HepG2 (cell line): Measurements from ENCODE around the gene PARS2. TPM values are rescaled to one million over a fixed set of nuclear protein-coding genes. Genes with fewer than 3 reads are reported as not detected.

Source experiments
- DPF2 ChIP-seq: sonication (generic); formaldehyde crosslinking; IDR thresholded peaks from 2 replicates; pipeline ENCODE4 v1.4.0; 2020; ENCODE audit warnings: mild to moderate bottlenecking, low read depth, missing genetic modification reagents, borderline replicate concordance
- DR1 ChIP-seq: sonication (generic); formaldehyde crosslinking; IDR thresholded peaks from 2 replicates; pipeline ENCODE4 v1.8.0; 2021; ENCODE audit warnings: mild to moderate bottlenecking, missing genetic modification reagents, inconsistent platforms
- DRAP1 ChIP-seq: IDR thresholded peaks from 2 replicates; pipeline ENCODE4 v1.6.1; 2016; ENCODE audit warnings: missing genetic modification reagents, missing compliant biosample characterization
- ELF3 ChIP-seq: IDR thresholded peaks from 2 replicates; pipeline ENCODE4 v1.6.1; 2016; ENCODE audit warnings: missing genetic modification reagents, missing compliant biosample characterization
- FOXA3 ChIP-seq: IDR thresholded peaks from 2 replicates; pipeline ENCODE4 v1.6.1; 2016; ENCODE audit warnings: missing genetic modification reagents, missing compliant biosample characterization
- HDAC6 ChIP-seq: fragments of 200-600 bp; sonication (generic); IDR thresholded peaks from 2 replicates; pipeline ENCODE4 v1.7.0; 2017; ENCODE audit warnings: mild to moderate bottlenecking, antibody characterized with exemption, low read length, low read depth
- HMGXB3 ChIP-seq: sonication (generic); formaldehyde crosslinking; IDR thresholded peaks from 2 replicates; pipeline ENCODE4 v1.4.0; 2020; ENCODE audit warnings: missing genetic modification reagents, borderline replicate concordance
- HOMEZ ChIP-seq: IDR thresholded peaks from 2 replicates; pipeline ENCODE4 v1.6.1; 2016; ENCODE audit warnings: low read depth
- KLF13 ChIP-seq: sonication (generic); formaldehyde crosslinking; IDR thresholded peaks from 2 replicates; pipeline ENCODE4 v1.4.0; 2020; ENCODE audit warnings: mild to moderate bottlenecking, missing genetic modification reagents
- NFYC ChIP-seq: IDR thresholded peaks from 2 replicates; pipeline ENCODE4 v1.6.1; 2016; ENCODE audit warnings: missing genetic modification reagents, missing compliant biosample characterization
- PHF5A ChIP-seq: IDR thresholded peaks from one replicate; pipeline ENCODE4 v1.6.1; 2018; ENCODE audit warnings: low read depth, missing genetic modification reagents; ENCODE audit not compliant: unreplicated experiment
- RAD21 ChIP-seq: fragments of 450-650 bp; formaldehyde crosslinking; IDR thresholded peaks from 2 replicates; pipeline ENCODE4 v1.5.0; 2020; ENCODE audit warnings: mild to moderate bottlenecking
- SMC3 ChIP-seq: IDR thresholded peaks from 2 replicates; pipeline ENCODE4 v1.6.1; 2011; ENCODE audit warnings: low read length, improper control_type of control experiment
- SP4 ChIP-seq: sonication (generic); formaldehyde crosslinking; IDR thresholded peaks from 2 replicates; pipeline ENCODE4 v1.8.1; 2023; ENCODE audit warnings: mild to moderate bottlenecking, missing genetic modification reagents
- TMF1 ChIP-seq: sonication (generic); formaldehyde crosslinking; IDR thresholded peaks from 2 replicates; pipeline ENCODE4 v1.8.1; 2022; ENCODE audit warnings: low read depth, missing genetic modification reagents
- TRAFD1 ChIP-seq: sonication (generic); formaldehyde crosslinking; IDR thresholded peaks from 2 replicates; pipeline ENCODE4 v1.5.1; 2020; ENCODE audit warnings: missing genetic modification reagents, mild to moderate bottlenecking, borderline replicate concordance
- TSC22D2 ChIP-seq: sonication (generic); formaldehyde crosslinking; IDR thresholded peaks from 2 replicates; pipeline ENCODE4 v1.5.1; 2020; ENCODE audit warnings: missing genetic modification reagents, mild to moderate bottlenecking, borderline replicate concordance
- U2AF1 ChIP-seq: fragments of 200-400 bp; formaldehyde crosslinking; optimal IDR thresholded peaks from 2 replicates; pipeline ENCODE3; 2017; ENCODE audit warnings: mild to moderate bottlenecking, low read depth, low read length
- ZBTB42 ChIP-seq: sonication (generic); formaldehyde crosslinking; IDR thresholded peaks from 2 replicates; pipeline ENCODE4 v1.5.0; 2020; ENCODE audit warnings: mild to moderate bottlenecking, missing genetic modification reagents
- ZNF383 ChIP-seq: sonication (generic); formaldehyde crosslinking; IDR thresholded peaks from 2 replicates; pipeline ENCODE4 v1.4.0; 2020; ENCODE audit warnings: missing genetic modification reagents, mild to moderate bottlenecking, borderline replicate concordance
- ZNF563 ChIP-seq: sonication (generic); formaldehyde crosslinking; IDR thresholded peaks from 2 replicates; pipeline ENCODE4 v1.8.0; 2022; ENCODE audit warnings: mild to moderate bottlenecking, moderate library complexity, missing genetic modification reagents
- ZNF7 ChIP-seq: IDR thresholded peaks from 2 replicates; pipeline ENCODE4 v1.6.1; 2016; ENCODE audit warnings: missing biosample characterization, missing genetic modification reagents
- ZNF790 ChIP-seq: sonication (generic); formaldehyde crosslinking; IDR thresholded peaks from 2 replicates; pipeline ENCODE4 v1.8.0; 2022; ENCODE audit warnings: missing genetic modification reagents, mild to moderate bottlenecking, borderline replicate concordance
- polyA plus RNA-seq, 8 experiments: library from polyadenylated mRNA; depleted of rRNA in 3 of 8; stranded (reverse) in 7 of 8; unstranded in 1 of 8; fragments of >200 nt; fragmentation: Illumina TruSeq in 4 of 8; extraction: Trizol in 4 of 8; gene quantifications; 2 replicates each; pipeline versions ENCODE4 v1.2.1 to v1.2.3, GENCODE V29; 2011 to 2016; ENCODE audit warnings: low read depth in 4 of 8, missing spikeins in 1 of 8, mixed read lengths in 1 of 8; ENCODE audit not compliant: insufficient read depth in 1 of 8
- total RNA-seq, 5 experiments: library from RNA; depleted of rRNA; stranded (reverse); fragments of >200 nt; fragmentation: Illumina TruSeq; extraction: Trizol; gene quantifications; 2 replicates each; pipeline ENCODE4 v1.2.3, GENCODE V29; 2016; ENCODE audit warnings: low read depth in 1 of 5

Gene PARS2
- total and polyA plus RNA-seq, 2 of the 13 experiments (the other 11 are each of a cell fraction or from before 2014, with no cell fraction given), result 2.4 to 4.6 TPM

- TF ChIP-seq SP4 (CRISPR knock-in tag), result peak; percentile 90
- no peak for TF ChIP-seq KLF13 (CRISPR knock-in tag)
- no peak for TF ChIP-seq TSC22D2
- TF ChIP-seq HDAC6, result no peak
- TF ChIP-seq TMF1 (CRISPR knock-in tag), result no peak
- TF ChIP-seq U2AF1, result no peak
- no peak for TF ChIP-seq TRAFD1 (CRISPR knock-in tag)
- TF ChIP-seq ZBTB42 (CRISPR knock-in tag), result no peak
- TF ChIP-seq ELF3, result no peak; the same call in 1 of the 2 replicates
- peak; percentile 15 for TF ChIP-seq PHF5A
- no peak for TF ChIP-seq ZNF383 (CRISPR knock-in tag)
- TF ChIP-seq FOXA3 (CRISPR knock-in tag), result peak; percentile 53
- TF ChIP-seq SMC3, result no peak
- no peak for TF ChIP-seq ZNF7 (CRISPR knock-in tag)
- TF ChIP-seq DRAP1 (CRISPR knock-in tag), result peak; percentile 71
- 0 out of 2 replicates have a peak, but pooled peaks have one; percentile 23 for TF ChIP-seq ZNF790
- no peak for TF ChIP-seq RAD21 (CRISPR knock-in tag)
- TF ChIP-seq HOMEZ, result no peak; the same call in 1 of the 2 replicates
- peak; percentile 61; the same call in 1 of the 2 replicates for TF ChIP-seq HMGXB3 (CRISPR knock-in tag)
- TF ChIP-seq DPF2, result no peak
- TF ChIP-seq NFYC (CRISPR knock-in tag), result peak; percentile 98
- peak; percentile 54; the same call in 1 of the 2 replicates for TF ChIP-seq DR1
- TF ChIP-seq ZNF563 (CRISPR knock-in tag), result peak; percentile 53; the same call in 1 of the 2 replicates
Measured at GRCh38 chr1:54764133-54764921, at the start of gene PARS2 (continued).
